ENCODE data around the gene ZNF521.

ZNF521 gene

DNA sequence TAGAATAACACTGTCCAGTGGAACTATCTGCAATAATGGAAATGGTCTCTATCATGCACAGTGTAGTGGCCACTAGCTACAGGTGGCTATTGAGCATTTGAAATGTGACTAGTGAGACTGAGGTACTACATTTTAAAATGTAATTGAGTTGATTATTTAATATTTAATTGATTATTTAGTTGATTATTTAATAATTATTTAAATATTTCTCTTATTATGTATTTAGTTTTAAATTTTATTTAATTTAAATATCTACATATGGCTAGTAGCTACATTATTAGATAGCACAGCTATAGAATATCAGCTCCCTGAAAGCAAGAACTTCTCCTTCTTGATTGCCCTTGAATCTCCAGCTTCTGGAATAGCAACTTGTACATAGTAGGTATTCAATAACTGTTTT lies 12.8 kb upstream of the ZNF521 start:
- H3K4me3 ChIP-seq (ENCODE audit: low read depth, low read length), result no peak overlapping the region
- TF ChIP-seq POLR2A (IDR thresholded peaks at IDR 0.05; ENCODE audit: extremely low read depth, insufficient read length) (no peak), MYC (IDR thresholded peaks at IDR 0.05; ENCODE audit: low read depth, low read length) (no peak), CTCF (IDR thresholded peaks at IDR 0.05; ENCODE audit: low read depth, low read length) (no peak), MAX (IDR thresholded peaks at IDR 0.05; ENCODE audit: low read depth, low read length) (no peak)
- no peak for DNase-seq (ENCODE audit: low read depth)

GRCh38 chr18:25360301-25360899 lies 8.4 kb upstream of the ZNF521 start:
- no peak overlapping the region for H3K4me3 ChIP-seq (ENCODE audit: low read depth, low read length)
- no peak for DNase-seq (ENCODE audit: low read depth)
- TF ChIP-seq MAX (IDR thresholded peaks at IDR 0.05; ENCODE audit: low read depth, low read length), result no peak
- no peak for TF ChIP-seq MYC (IDR thresholded peaks at IDR 0.05; ENCODE audit: low read depth, low read length)
- no peak for TF ChIP-seq CTCF (IDR thresholded peaks at IDR 0.05; ENCODE audit: low read depth, low read length)
- no peak for TF ChIP-seq POLR2A (IDR thresholded peaks at IDR 0.05; ENCODE audit: extremely low read depth, insufficient read length)

- DNase-seq (ENCODE audit: low read depth), result no peak
- H3K4me3 ChIP-seq (ENCODE audit: low read depth, low read length), result no peak overlapping the region
- TF ChIP-seq MAX (IDR thresholded peaks at IDR 0.05; ENCODE audit: low read depth, low read length), result no peak
- TF ChIP-seq CTCF (IDR thresholded peaks at IDR 0.05; ENCODE audit: low read depth, low read length), result no peak
- TF ChIP-seq POLR2A (IDR thresholded peaks at IDR 0.05; ENCODE audit: extremely low read depth, insufficient read length), result no peak
- no peak for TF ChIP-seq MYC (IDR thresholded peaks at IDR 0.05; ENCODE audit: low read depth, low read length)
Observed at GRCh38 chr18:25353080-25353479, 1.1 kb upstream of the ZNF521 start.

DNA sequence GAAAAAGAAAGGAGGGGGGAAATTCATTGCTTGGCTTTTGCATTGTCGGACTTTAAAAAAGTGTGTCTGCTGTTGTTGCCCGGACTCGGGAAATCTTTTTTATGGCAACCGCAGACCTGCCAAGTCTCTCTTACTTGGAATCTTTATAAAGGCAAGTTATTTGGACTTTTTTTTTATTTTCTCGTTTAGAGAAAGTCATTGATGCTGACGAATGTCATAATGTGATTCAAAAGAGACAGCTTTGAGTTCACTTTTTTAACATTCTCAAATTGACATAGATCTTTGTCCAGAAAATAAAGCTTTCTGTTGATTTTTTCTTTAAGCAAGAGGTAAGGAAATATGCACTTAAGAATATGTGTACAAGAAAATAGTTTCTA lies 651 bp upstream of the ZNF521 start:
- H3K4me3 ChIP-seq (ENCODE audit: low read depth, low read length), result no peak overlapping the region
- TF ChIP-seq CTCF (IDR thresholded peaks at IDR 0.05; ENCODE audit: low read depth, low read length) (no peak), MAX (IDR thresholded peaks at IDR 0.05; ENCODE audit: low read depth, low read length) (no peak), POLR2A (IDR thresholded peaks at IDR 0.05; ENCODE audit: extremely low read depth, insufficient read length) (no peak), MYC (IDR thresholded peaks at IDR 0.05; ENCODE audit: low read depth, low read length) (no peak)
- DNase-seq (ENCODE audit: low read depth), result no peak

GRCh38 chr18:25351280-25351775 lies 638 bp downstream of the ZNF521 start:
- peak overlapping the region; percentile 38 for H3K4me3 ChIP-seq (ENCODE audit: low read depth, low read length)
- TF ChIP-seq CTCF (IDR thresholded peaks at IDR 0.05; ENCODE audit: low read depth, low read length) (no peak), MYC (IDR thresholded peaks at IDR 0.05; ENCODE audit: low read depth, low read length) (no peak), POLR2A (IDR thresholded peaks at IDR 0.05; ENCODE audit: extremely low read depth, insufficient read length) (no peak), MAX (IDR thresholded peaks at IDR 0.05; ENCODE audit: low read depth, low read length) (no peak)
- no peak for DNase-seq (ENCODE audit: low read depth)
